Fibroblast of lung (primary cell): Measurements from ENCODE around the gene CALHM3.

ENCODE experiments used
- CTCF ChIP-seq, 2 donors: IDR thresholded peaks in 1 of 2; conservative IDR thresholded peaks in 1 of 2; 1 replicate in 1 of 2; 2 replicates in 1 of 2; pipeline ENCODE4 v1.5.1; 2011 to 2012; ENCODE audit warnings: low read length in 2 of 2, control low read depth in 1 of 2, inconsistent platforms in 1 of 2, low read depth in 1 of 2, mild to moderate bottlenecking in 1 of 2
- EZH2 ChIP-seq: IDR thresholded peaks from 2 replicates; pipeline ENCODE4 v1.5.1; 2012; ENCODE audit warnings: low read length, control low read depth, mild to moderate bottlenecking; ENCODE audit errors: missing control alignments

GRCh38 chr10:103502849-103503660, 24.0 kb upstream of the CALHM3 start:
- TF ChIP-seq CTCF (conservative IDR thresholded peaks at IDR 0.05 in 1 of 2, IDR thresholded peaks at IDR 0.05 in 1 of 2; ENCODE audit: low read depth in 1 of 2, low read length in 2 of 2) (no peak), EZH2 (no peak)
